ENCODE measurements around the gene CMTM8. TPM values are rescaled to one million over a fixed set of nuclear protein-coding genes. Genes with fewer than 3 reads are reported as not detected.

Gene CMTM8
- total RNA-seq, 2 donors from 2014 or later, result 5.8 to 11.6 TPM

- H3K9ac ChIP-seq (ENCODE audit: extremely low read depth, low read length, poor library complexity, severe bottlenecking), result peak overlapping the region; percentile 47
- no peaks in the 10 kb centered on the region for H3K27me3 Mint-ChIP-seq (ENCODE audit: insufficient read depth)
- peaks cover 4% of the 10 kb centered on the region for H3K36me3 Mint-ChIP-seq (ENCODE audit: low read depth)
- TF ChIP-seq CTCF (conservative IDR thresholded peaks at IDR 0.05), result no peak
- no peaks in the 10 kb centered on the region for H3K9me3 ChIP-seq (ENCODE audit: control insufficient read depth, low read length)
- peak overlapping the region; percentile 51 for H3K4me3 Mint-ChIP-seq
- H3K4me1 ChIP-seq (ENCODE audit: control insufficient read depth, insufficient read depth, low read length), result peaks cover 3% of the 10 kb centered on the region
- DNase-seq, result no peak
- peak overlapping the region; percentile 89 for H3K27ac Mint-ChIP-seq
- H3K4me3 ChIP-seq (ENCODE audit: low read length), result peak overlapping the region; percentile 56
- peak overlapping the region; percentile 94 for H3K27ac ChIP-seq (ENCODE audit: low read depth, low read length)
- H3K36me3 ChIP-seq (ENCODE audit: control insufficient read depth, insufficient read depth, low read length), result no peaks in the 10 kb centered on the region
- peaks cover 20% of the 10 kb centered on the region for H3K4me1 Mint-ChIP-seq
- peaks cover 7% of the 10 kb centered on the region for H3K27me3 ChIP-seq (ENCODE audit: control insufficient read depth, insufficient read depth, low read length, poor library complexity, severe bottlenecking)
- no peaks in the 10 kb centered on the region for H3K9me3 Mint-ChIP-seq
- 52 to 66% methylated on average over 7 to 11 of the region's 11 CpGs for WGBS, 2 experiments (ENCODE audit: insufficient coverage in 1 of 2, insufficient read length in 1 of 2)
Observed at GRCh38 chr3:32401126-32401525, 162.6 kb downstream of the CMTM8 start.

- peak overlapping the region; percentile 47 for H3K9ac ChIP-seq (ENCODE audit: extremely low read depth, low read length, poor library complexity, severe bottlenecking)
- DNase-seq, result peak; percentile 88
- H3K27me3 Mint-ChIP-seq (ENCODE audit: insufficient read depth), result no peaks in the 10 kb centered on the region
- peak overlapping the region; percentile 94 for H3K27ac ChIP-seq (ENCODE audit: low read depth, low read length)
- no peaks in the 10 kb centered on the region for H3K9me3 Mint-ChIP-seq
- peaks cover 7% of the 10 kb centered on the region for H3K27me3 ChIP-seq (ENCODE audit: control insufficient read depth, insufficient read depth, low read length, poor library complexity, severe bottlenecking)
- peak overlapping the region; percentile 89 for H3K27ac Mint-ChIP-seq
- peaks cover 3% of the 10 kb centered on the region for H3K4me1 ChIP-seq (ENCODE audit: control insufficient read depth, insufficient read depth, low read length)
- peak overlapping the region; percentile 56 for H3K4me3 ChIP-seq (ENCODE audit: low read length)
- H3K36me3 ChIP-seq (ENCODE audit: control insufficient read depth, insufficient read depth, low read length), result no peaks in the 10 kb centered on the region
- peaks cover 4% of the 10 kb centered on the region for H3K36me3 Mint-ChIP-seq (ENCODE audit: low read depth)
- H3K4me3 Mint-ChIP-seq, result peak overlapping the region; percentile 51
- WGBS, 2 experiments (ENCODE audit: insufficient coverage in 1 of 2, insufficient read length in 1 of 2), result 8 to 14% methylated on average over 17 to 41 of the region's 41 CpGs
- H3K4me1 Mint-ChIP-seq, result peaks cover 20% of the 10 kb centered on the region
- H3K9me3 ChIP-seq (ENCODE audit: control insufficient read depth, low read length), result no peaks in the 10 kb centered on the region
- TF ChIP-seq CTCF (conservative IDR thresholded peaks at IDR 0.05), result no peak
Observed at GRCh38 chr3:32401556-32402081, 163.1 kb downstream of the CMTM8 start.

- Mint-ChIP-seq H3K27me3 (ENCODE audit: insufficient read depth) (peaks cover 3% of the 10 kb centered on the region), H3K9me3 (no peaks in the 10 kb centered on the region), H3K4me3 (no peak overlapping the region), H3K27ac (no peak overlapping the region), H3K36me3 (ENCODE audit: low read depth) (peaks cover 4% of the 10 kb centered on the region), H3K4me1 (peaks cover 20% of the 10 kb centered on the region)
- Histone ChIP-seq H3K9ac (ENCODE audit: extremely low read depth, low read length, poor library complexity, severe bottlenecking) (no peak overlapping the region), H3K36me3 (ENCODE audit: control insufficient read depth, insufficient read depth, low read length) (no peaks in the 10 kb centered on the region), H3K27me3 (ENCODE audit: control insufficient read depth, insufficient read depth, low read length, poor library complexity, severe bottlenecking) (peaks cover 7% of the 10 kb centered on the region), H3K4me3 (ENCODE audit: low read length) (no peak overlapping the region), H3K9me3 (ENCODE audit: control insufficient read depth, low read length) (no peaks in the 10 kb centered on the region), H3K4me1 (ENCODE audit: control insufficient read depth, insufficient read depth, low read length) (peaks cover 3% of the 10 kb centered on the region), H3K27ac (ENCODE audit: low read depth, low read length) (no peak overlapping the region)
- no peak for DNase-seq
- no peak for TF ChIP-seq CTCF (conservative IDR thresholded peaks at IDR 0.05)
- 88% methylated on average over 3 of the region's 3 CpGs; no CpG with 5 or more reads in 1 of the 2 experiments for WGBS, 2 experiments (ENCODE audit: insufficient coverage in 1 of 2, insufficient read length in 1 of 2)
Observed at GRCh38 chr3:32403663-32404062, 165.2 kb downstream of the CMTM8 start.
